ENCODE results near the gene UGT1A10. TPM values are rescaled to one million over a fixed set of nuclear protein-coding genes. Genes with fewer than 3 reads are reported as not detected.
A peak's percentile ranks its signal among the peaks of the same experiment; 100 is the strongest.
"Not testable (repeated sequence)": the region's sequence is repeated elsewhere in the genome, so short reads cannot be mapped to it uniquely, and the experiment has no call there.

The UGT1A10 gene
- polyA plus RNA-seq, 6 donors from 2014 or later: not detected

DNA sequence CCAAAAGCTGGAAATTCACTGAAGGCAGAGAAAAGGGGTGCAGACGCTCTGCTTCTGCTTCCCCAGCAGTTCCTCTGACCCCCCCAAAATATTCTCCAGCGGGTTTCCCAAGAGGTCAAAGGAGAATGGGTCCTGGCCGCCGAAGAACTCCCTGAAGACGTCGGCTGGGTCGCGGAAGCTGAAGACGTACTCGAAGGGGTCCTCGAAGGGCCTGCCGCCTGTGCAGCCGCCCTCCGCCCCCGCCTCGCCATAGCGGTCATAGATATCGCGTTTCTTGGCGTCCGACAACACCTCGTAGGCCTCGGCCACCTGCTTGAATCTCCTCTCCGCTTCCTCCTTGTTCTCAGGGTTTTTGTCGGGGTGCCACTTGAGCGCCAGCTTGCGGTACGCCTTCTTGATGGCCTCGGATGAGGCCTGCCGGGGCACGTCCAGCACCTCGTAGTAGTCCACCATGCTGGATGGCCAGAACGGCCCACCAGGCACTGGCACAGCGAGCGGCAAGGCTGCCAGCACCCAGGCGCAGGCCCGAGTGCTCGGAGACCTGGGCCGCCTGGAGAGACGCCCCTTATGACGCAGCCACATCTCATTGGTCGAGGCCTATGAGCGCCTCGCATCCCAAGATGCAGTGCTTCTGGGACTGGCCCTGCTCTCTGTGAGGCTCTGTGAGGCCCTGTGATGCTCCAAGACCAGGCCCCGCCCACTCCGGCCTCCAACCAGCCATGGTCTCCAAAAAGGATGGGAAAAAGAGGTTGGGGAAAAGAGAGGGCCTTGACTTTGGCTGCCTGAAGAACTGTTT lies 107.4 kb downstream of the UGT1A10 start:
- H3K4me1 Mint-ChIP-seq: no peaks in the 10 kb centered on the region
- peak overlapping the region in 1 of 8 donors; percentile 25 for H3K4me3 Mint-ChIP-seq
- H3K27me3 Mint-ChIP-seq: peaks cover 42 to 48% (median 42%) of the 10 kb centered on the region in 3 donors
- no peak for DNase-seq
- H3K36me3 Mint-ChIP-seq: peaks cover 5 to 11% of the 10 kb centered on the region in 2 donors
- H3K27ac Mint-ChIP-seq: no peak overlapping the region
- ATAC-seq (ENCODE audit: low read depth in 2 of 2): no peak
- H3K9me3 Mint-ChIP-seq: peaks cover 0 to 7% (median 4%) of the 10 kb centered on the region in 7 donors

DNA sequence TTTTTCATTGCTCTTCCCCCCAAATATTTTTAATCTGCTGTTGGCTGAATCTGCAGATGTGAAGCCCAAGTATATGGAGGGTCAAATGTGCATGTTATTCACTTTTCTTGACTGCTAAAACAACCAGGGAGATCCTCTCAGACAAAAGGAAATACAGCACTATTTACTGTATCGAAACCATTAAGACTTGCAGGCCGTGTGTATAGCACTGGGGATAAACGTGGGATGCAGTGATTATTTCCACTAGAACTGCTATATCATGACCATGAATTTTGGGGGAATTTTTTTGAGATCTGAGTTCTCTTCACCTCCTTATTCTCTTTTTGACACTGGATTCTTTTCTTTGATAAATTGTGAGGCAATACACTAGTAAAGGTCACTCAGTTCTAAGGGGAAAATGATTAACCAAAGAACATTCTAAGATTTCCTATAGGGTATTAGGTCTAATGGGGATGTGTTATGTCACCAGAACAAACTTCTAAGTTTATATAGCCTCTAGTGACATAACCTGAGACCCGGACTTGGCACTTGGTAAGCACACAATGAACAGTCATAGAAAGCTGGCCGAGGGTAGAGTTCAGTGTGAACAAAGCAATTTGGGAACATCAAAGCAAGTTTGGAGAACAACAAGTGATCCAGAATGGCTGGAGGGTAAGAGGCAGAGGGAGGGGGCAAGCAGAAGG lies 109.0 kb downstream of the UGT1A10 start:
- Mint-ChIP-seq H3K9me3 (peaks cover 6 to 18% (median 11%) of the 10 kb centered on the region in 7 donors), H3K4me3 (no peak overlapping the region), H3K27me3 (peaks cover 37 to 50% (median 40%) of the 10 kb centered on the region in 3 donors), H3K36me3 (peaks cover 12 to 13% of the 10 kb centered on the region in 2 donors), H3K4me1 (no peaks in the 10 kb centered on the region), H3K27ac (no peak overlapping the region)
- DNase-seq: no peak
- ATAC-seq (ENCODE audit: low read depth in 2 of 2): no peak

DNA sequence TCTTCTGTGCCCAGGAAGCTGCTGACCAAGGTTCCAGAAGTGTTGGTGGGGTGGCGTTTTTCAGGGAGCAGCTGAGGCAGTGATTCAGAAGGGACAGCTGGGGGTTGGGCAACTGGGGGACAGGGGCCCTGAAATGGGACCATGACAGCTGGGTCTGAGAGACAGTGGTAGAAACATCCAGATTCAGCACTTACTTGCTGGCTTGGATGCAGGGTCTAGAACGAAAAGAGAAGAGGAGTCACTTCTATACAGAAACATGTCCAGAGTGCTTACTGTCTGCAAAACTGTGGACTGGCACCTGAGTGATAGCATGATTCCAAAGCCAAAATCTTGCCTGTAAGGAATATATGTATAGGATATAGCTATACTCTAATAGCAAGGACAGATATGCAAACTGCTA lies 109.6 kb downstream of the UGT1A10 start:
- ATAC-seq (ENCODE audit: low read depth in 2 of 2); H3K4me1 Mint-ChIP-seq; H3K4me3 Mint-ChIP-seq; H3K27ac Mint-ChIP-seq; DNase-seq: not testable (repeated sequence)
- Mint-ChIP-seq H3K9me3 (peaks cover 6 to 24% (median 17%) of the 10 kb centered on the region in 7 donors), H3K27me3 (peaks cover 36 to 47% (median 38%) of the 10 kb centered on the region in 3 donors), H3K36me3 (peaks cover 13 to 14% of the 10 kb centered on the region in 2 donors)

DNA sequence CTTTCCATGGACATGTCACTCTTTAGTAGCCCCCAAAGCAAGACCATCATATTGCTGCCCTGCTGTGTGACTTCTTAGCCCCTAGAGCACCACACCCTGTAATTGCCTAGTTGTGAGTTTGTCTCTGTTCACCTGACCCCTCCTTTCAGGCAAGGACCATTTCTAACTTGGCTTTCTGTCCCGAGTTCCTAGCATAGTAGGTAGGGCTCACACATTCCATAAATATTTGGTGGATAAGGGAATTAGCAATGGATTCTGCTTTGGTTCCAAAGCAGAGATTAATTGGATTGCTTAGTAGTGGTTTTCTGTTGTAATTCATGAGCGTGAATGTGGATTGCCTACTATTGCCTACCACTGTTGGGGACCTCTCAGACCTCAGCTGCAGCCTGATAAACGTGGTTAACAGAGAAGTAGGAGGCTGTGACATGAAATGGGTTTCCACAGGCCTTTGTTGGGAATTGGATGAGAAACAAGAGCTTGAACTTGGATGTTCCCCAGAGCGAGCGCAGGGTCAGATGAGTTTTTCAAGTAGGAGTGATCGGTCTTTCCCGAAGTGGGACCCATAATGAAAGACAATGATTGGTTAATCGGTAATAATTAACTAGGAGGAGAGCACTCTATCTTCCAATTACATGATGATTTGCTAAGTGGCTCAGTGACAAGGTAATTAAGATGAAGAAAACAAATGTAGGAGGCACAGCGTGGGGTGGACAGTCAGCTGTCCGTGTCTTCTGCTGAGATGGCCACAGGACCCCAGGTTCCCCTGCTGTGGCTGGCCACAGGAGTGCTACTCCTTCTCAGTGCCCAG lies 110.4 kb downstream of the UGT1A10 start:
- no peak for ATAC-seq (ENCODE audit: low read depth in 2 of 2)
- no peaks in the 10 kb centered on the region for H3K4me1 Mint-ChIP-seq

DNA sequence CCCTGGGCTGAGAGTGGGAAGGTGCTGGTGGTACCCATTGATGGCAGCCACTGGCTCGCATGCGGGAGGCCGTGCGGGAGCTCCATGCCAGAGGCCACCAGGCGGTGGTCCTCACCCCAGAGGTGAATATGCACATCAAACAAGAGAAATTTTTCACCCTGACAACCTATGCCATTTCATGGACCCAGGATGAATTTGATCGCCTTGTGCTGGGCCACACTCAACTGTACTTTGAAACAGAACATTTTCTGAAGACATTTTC lies 111.0 kb downstream of the UGT1A10 start:
- ATAC-seq (ENCODE audit: low read depth in 2 of 2): no peak
- no peak overlapping the region for H3K27ac Mint-ChIP-seq
- no peaks in the 10 kb centered on the region for H3K4me1 Mint-ChIP-seq
- no peak overlapping the region for H3K4me3 Mint-ChIP-seq
- peaks cover 38 to 55% (median 49%) of the 10 kb centered on the region in 3 donors for H3K27me3 Mint-ChIP-seq
- no peak for DNase-seq
- peaks cover 20 to 26% of the 10 kb centered on the region in 2 donors for H3K36me3 Mint-ChIP-seq
- H3K9me3 Mint-ChIP-seq: peaks cover 16 to 38% (median 30%) of the 10 kb centered on the region in 7 donors

More for the DNA sequence above, 110.4 kb downstream of the UGT1A10 start:
- Mint-ChIP-seq H3K9me3 (peaks cover 13 to 33% (median 25%) of the 10 kb centered on the region in 7 donors), H3K4me3 (no peak overlapping the region), H3K36me3 (peaks cover 17 to 22% of the 10 kb centered on the region in 2 donors), H3K27ac (no peak overlapping the region), H3K27me3 (peaks cover 38 to 52% (median 44%) of the 10 kb centered on the region in 3 donors)
- DNase-seq: no peak

DNA sequence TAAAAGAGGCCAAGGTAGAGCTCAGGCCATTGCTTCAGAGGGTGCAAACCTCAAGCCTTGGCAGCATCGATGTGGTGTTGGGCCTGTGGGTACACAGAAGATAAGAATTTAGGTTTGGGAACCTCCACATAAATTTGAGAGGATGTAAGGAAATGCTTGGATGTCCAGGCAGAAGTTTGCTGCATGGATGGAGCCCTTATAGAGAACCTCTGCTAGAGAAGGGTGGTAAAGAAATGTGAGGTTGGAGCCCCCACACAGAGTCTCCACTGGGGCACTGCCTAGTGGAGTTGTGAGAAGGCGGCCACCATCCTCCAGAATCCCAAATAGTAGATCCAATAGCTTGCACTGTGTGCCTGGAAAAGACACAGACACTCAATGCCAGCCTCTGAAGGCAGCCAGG lies 114.4 kb downstream of the UGT1A10 start:
- H3K27ac Mint-ChIP-seq; H3K4me3 Mint-ChIP-seq; DNase-seq; ATAC-seq (ENCODE audit: low read depth in 2 of 2); H3K4me1 Mint-ChIP-seq: not testable (repeated sequence)
- H3K36me3 Mint-ChIP-seq: peaks cover 24 to 26% of the 10 kb centered on the region in 2 donors
- peaks cover 44 to 56% (median 56%) of the 10 kb centered on the region in 3 donors for H3K27me3 Mint-ChIP-seq
- peaks cover 16 to 51% (median 38%) of the 10 kb centered on the region in 7 donors for H3K9me3 Mint-ChIP-seq

DNA sequence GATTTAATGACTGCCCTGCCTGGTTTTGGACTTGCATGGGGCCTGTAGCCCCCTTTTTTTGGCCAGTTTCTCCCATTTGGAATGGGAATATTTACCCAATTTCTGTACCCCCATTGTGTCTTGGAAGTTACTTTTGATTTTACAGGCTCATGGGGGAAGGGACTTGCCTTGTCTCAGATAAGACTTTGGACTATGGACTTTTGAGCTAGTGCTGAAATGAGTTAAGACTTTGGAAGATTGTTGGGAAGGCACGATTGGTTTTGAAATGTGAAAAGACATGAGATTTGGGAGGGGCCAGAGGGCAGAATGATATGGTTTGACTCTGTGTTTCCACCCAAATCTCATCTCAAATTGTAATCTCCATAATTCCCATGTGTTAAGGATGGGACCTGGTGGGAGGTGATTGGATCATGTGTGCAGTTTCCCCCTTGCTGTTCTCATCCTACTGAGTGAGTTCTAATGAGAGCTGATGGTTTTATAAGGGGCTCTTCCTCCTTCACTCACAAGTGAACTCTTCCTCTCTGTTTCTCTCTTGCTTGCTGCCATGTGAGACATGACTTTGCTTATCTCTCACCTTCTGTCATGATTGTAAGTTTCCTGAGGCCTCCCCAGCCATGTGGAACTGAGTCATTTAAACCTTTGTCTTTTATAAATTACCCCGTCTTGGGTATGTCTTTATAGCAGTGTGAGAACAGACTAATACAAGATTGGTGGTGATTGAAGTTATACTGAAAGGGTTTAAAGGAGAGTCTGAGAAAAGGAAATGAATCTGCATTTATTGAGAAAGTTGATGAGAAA lies 115.2 kb downstream of the UGT1A10 start:
- peaks cover 16 to 51% (median 38%) of the 10 kb centered on the region in 7 donors for H3K9me3 Mint-ChIP-seq
- H3K4me1 Mint-ChIP-seq; H3K4me3 Mint-ChIP-seq; DNase-seq; ATAC-seq (ENCODE audit: low read depth in 2 of 2); H3K27ac Mint-ChIP-seq: not testable (repeated sequence)
- H3K27me3 Mint-ChIP-seq: peaks cover 39 to 51% (median 50%) of the 10 kb centered on the region in 3 donors
- peaks cover 24 to 26% of the 10 kb centered on the region in 2 donors for H3K36me3 Mint-ChIP-seq

DNA sequence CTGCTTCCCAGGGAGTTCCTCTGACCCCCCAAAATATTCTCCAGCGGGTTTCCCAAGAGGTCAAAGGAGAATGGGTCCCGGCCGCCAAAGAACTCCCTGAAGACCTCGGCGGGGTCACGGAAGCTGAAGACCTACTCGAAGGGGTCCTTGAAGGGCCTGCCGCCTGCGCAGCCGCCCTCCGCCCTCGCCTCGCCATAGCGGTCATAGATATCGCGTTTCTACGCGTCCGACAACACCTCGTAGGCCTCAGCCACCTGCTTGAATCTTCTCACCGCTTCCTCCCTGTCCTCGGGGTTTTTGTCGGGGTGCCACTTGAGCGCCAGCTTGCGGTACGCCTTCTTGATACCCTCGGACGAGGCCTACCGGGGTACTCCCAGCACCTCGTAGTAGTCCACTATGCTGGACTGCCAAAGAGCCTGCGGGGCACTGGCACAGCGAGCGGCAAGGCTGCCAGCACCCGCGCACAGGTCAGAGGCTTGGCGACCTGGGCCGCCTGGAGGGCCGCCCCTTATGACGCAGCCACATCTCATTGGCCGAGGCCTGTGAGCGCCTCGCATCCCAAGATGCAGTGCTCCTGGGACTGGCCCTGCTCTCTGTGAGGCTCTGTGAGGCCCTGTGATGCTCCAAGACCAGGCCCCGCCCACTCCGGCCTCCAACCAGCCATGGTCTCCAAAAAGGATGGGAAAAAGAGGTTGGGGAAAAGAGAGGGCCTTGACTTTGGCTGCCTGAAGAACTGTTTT lies 118.8 kb downstream of the UGT1A10 start:
- Mint-ChIP-seq H3K4me1 (no peaks in the 10 kb centered on the region), H3K27ac (no peak overlapping the region), H3K36me3 (peaks cover 13 to 19% of the 10 kb centered on the region in 2 donors), H3K27me3 (peaks cover 20 to 33% (median 24%) of the 10 kb centered on the region in 3 donors), H3K4me3 (no peak overlapping the region), H3K9me3 (peaks cover 10 to 36% (median 24%) of the 10 kb centered on the region in 7 donors)
- DNase-seq (no peak), ATAC-seq (ENCODE audit: low read depth in 2 of 2) (no peak)

DNA sequence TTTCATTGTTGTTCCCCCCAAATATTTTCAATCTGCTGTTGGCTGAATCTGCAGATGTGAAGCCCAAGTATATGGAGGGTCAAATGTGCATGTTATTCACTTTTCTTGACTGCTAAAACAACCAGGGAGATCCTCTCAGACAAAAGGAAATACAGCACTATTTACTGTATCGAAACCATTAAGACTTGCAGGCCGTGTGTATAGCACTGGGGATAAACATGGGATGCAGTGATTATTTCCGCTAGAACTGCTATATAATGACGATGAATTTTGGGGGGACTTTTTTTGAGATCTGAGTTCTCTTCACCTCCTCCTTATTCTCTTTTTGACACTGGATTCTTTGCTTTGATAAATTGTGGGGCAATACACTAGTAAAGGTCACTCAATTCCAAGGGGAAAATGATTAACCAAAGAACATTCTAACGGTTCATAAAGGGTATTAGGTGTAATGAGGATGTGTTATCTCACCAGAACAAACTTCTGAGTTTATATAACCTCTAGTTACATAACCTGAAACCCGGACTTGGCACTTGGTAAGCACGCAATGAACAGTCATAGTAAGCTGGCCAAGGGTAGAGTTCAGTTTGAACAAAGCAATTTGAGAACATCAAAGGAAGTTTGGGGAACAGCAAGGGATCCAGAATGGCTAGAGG lies 120.3 kb downstream of the UGT1A10 start:
- Mint-ChIP-seq H3K4me1 (no peaks in the 10 kb centered on the region), H3K4me3 (no peak overlapping the region), H3K27me3 (peaks cover 20 to 32% (median 20%) of the 10 kb centered on the region in 3 donors), H3K27ac (peak overlapping the region in 1 of 6 donors; percentile 62), H3K9me3 (peaks cover 4 to 21% (median 11%) of the 10 kb centered on the region in 7 donors), H3K36me3 (peaks cover 6 to 9% of the 10 kb centered on the region in 2 donors)
- DNase-seq (no peak), ATAC-seq (ENCODE audit: low read depth in 2 of 2) (no peak)

DNA sequence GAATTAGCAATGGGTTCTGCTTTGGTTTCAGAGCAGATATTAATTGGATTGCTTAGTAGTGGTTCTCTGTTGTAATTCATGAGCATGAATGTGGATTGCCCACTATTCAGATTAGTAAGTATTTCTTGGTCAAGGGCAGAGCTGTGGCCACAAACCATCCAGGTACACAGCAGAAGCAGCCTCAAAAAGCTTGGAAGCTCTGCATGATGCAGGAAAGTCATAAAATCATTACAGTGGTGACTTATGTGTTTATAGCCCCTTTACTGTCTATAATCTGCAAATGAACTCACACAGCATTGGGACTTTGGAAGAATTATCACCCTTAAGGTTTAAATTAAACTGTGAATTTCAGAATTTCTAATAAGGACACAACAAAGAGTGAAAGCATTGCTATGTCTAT lies 121.9 kb downstream of the UGT1A10 start:
- no peak overlapping the region for H3K4me3 Mint-ChIP-seq
- H3K36me3 Mint-ChIP-seq: peaks cover 0 to under 1% of the 10 kb centered on the region in 2 donors
- DNase-seq (no peak), ATAC-seq (ENCODE audit: low read depth in 2 of 2) (no peak)
- H3K27ac Mint-ChIP-seq: no peak overlapping the region
- no peaks in the 10 kb centered on the region for H3K4me1 Mint-ChIP-seq
- peaks cover 0 to 8% (median 4%) of the 10 kb centered on the region in 7 donors for H3K9me3 Mint-ChIP-seq
- peaks cover 10 to 24% (median 14%) of the 10 kb centered on the region in 3 donors for H3K27me3 Mint-ChIP-seq

DNA sequence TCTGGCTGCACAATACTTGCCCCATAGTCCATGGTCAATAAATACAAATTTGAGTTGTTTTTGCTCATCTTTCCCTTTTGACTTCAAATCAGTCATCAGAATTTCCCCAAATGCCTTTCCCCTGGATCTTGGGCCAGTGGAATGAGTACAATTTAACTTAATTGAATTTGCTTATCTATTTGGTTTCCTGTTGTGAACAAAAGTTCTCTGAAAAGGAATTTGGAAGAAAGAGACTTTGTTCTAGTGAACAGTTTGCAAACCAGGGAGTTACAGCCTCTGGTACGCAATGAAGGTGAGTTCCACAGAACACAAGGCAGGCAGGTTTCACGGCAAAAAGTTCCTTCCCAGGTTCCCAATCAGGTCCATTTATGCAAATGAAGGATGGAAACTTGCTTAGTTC lies 122.6 kb downstream of the UGT1A10 start:
- H3K4me3 Mint-ChIP-seq: peak overlapping the region in 1 of 8 donors; percentile 60
- peaks cover 0 to 4% (median 3%) of the 10 kb centered on the region in 7 donors for H3K9me3 Mint-ChIP-seq
- ATAC-seq (ENCODE audit: low read depth in 2 of 2): no peak
- H3K36me3 Mint-ChIP-seq: no peaks in the 10 kb centered on the region
- H3K27me3 Mint-ChIP-seq: peaks cover 14 to 27% (median 15%) of the 10 kb centered on the region in 3 donors
- H3K27ac Mint-ChIP-seq: no peak overlapping the region
- H3K4me1 Mint-ChIP-seq: no peaks in the 10 kb centered on the region
- no peak for DNase-seq

Data from naive B cell (primary cell).